ENCODE results near the gene SRSF3.
A peak's percentile ranks its signal among the peaks of the same experiment; 100 is the strongest.

SRSF3 gene

GRCh38 chr6:36594029-36594815, at the start of gene SRSF3:
TSS of gene SRSF3 (plus strand) at chr6:36594362. CDS start at chr6:36596763, 2,401 bp downstream.
- Histone ChIP-seq H3K4me3 (ENCODE audit: low read depth in 1 of 5, low read length in 5 of 5) (peak within 1 kb of the TSS; percentile 86 to 99 (median 97)), H3K27ac (ENCODE audit: low read depth, low read length) (peak within 1 kb of the TSS; percentile 96), H3K9ac (ENCODE audit: low read length in 5 of 5) (peak within 1 kb of the TSS; percentile 86 to 100 (median 93)), H3K36me3 (ENCODE audit: control insufficient read depth in 5 of 5, insufficient read depth in 5 of 5, low read length in 5 of 5) (peaks cover 10 to 27% (median 22%) of the 10 kb centered on the region in 5 donors), H3K27me3 (ENCODE audit: control insufficient read depth in 5 of 5, insufficient read depth in 4 of 5, low read length in 5 of 5) (no peaks in the 10 kb centered on the region), H3K9me3 (ENCODE audit: control insufficient read depth in 5 of 5, low read length in 5 of 5) (no peaks in the 10 kb centered on the region), H3K4me1 (ENCODE audit: control insufficient read depth in 5 of 5, insufficient read depth in 5 of 5, low read length in 5 of 5) (peaks cover 7 to 40% (median 34%) of the 10 kb centered on the region in 5 donors)

- peak overlapping the region; percentile 83 for H3K27ac ChIP-seq (ENCODE audit: low read depth, low read length)
- peaks cover 0 to 4% (median 0%) of the 10 kb centered on the region in 5 donors for H3K36me3 ChIP-seq (ENCODE audit: control insufficient read depth in 5 of 5, insufficient read depth in 5 of 5, low read length in 5 of 5)
- peak overlapping the region; percentile 86 to 98 (median 96) for H3K4me3 ChIP-seq (ENCODE audit: low read depth in 1 of 5, low read length in 5 of 5)
- peak overlapping the region; percentile 30 to 100 (median 99) for H3K9ac ChIP-seq (ENCODE audit: low read length in 5 of 5)
- H3K4me1 ChIP-seq (ENCODE audit: control insufficient read depth in 5 of 5, insufficient read depth in 5 of 5, low read length in 5 of 5): peaks cover 0 to 45% (median 36%) of the 10 kb centered on the region in 5 donors
- no peaks in the 10 kb centered on the region for H3K9me3 ChIP-seq (ENCODE audit: control insufficient read depth in 5 of 5, low read length in 5 of 5)
- H3K27me3 ChIP-seq (ENCODE audit: control insufficient read depth in 5 of 5, insufficient read depth in 4 of 5, low read length in 5 of 5): no peaks in the 10 kb centered on the region
These were observed 48.3 kb upstream of the SRSF3 start for GRCh38 chr6:36545767-36546307.

- Histone ChIP-seq H3K27me3 (ENCODE audit: control insufficient read depth in 5 of 5, insufficient read depth in 4 of 5, low read length in 5 of 5) (no peaks in the 10 kb centered on the region), H3K4me1 (ENCODE audit: control insufficient read depth in 5 of 5, insufficient read depth in 5 of 5, low read length in 5 of 5) (peaks cover 0 to 42% (median 35%) of the 10 kb centered on the region in 5 donors)
These were observed 47.7 kb upstream of the SRSF3 start for GRCh38 chr6:36546308-36546919.

DNA sequence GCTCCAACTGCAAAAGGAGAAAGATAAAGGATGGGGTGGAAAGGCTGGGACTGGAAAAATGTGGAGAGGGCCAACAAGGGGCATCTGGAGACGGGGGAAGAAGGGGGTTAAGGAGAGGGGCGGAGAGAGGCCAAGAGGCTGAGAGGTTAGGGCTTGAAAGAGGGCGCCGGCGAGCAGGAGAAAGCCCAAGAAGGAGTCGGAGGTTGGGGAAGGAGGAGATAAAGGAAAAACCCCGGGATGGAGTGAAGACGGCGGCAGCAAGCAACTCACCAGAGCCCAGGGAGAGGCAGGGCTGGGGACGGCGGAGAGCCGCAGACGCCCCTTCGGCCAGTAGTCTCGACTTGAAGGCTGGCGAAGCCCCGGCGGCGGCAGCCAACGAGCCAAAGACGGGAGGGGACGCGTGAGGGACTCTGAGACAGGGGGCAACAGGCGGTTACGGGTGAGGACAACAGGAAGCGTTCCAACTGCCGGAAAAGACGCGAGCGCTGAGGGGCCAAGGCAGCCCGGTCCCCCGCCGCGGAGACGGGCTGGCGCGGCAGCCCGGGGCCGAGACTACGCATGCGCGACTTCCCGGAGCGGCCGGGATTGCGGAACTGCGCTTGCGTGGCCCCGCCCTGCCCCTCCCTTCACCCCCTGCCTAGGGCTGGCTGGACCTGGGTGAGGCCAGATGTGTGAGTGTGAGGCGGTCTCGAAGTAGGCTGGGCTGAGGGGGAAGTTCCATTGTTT, 47.1 kb upstream of the SRSF3 start, which contains the start of gene STK38:
Gene STK38, minus strand, starts transcription at position 560 of the 726 bp plus-strand sequence. CDS start 7,277 bp downstream, outside the sequence.
- Histone ChIP-seq H3K27ac (ENCODE audit: low read depth, low read length) (peak within 1 kb of the TSS; percentile 83), H3K4me1 (ENCODE audit: control insufficient read depth in 5 of 5, insufficient read depth in 5 of 5, low read length in 5 of 5) (peaks cover 0 to 38% (median 35%) of the 10 kb centered on the region in 5 donors), H3K9ac (ENCODE audit: low read length in 5 of 5) (peak within 1 kb of the TSS; percentile 30 to 100 (median 99)), H3K4me3 (ENCODE audit: low read depth in 1 of 5, low read length in 5 of 5) (peak within 1 kb of the TSS; percentile 86 to 98 (median 96)), H3K27me3 (ENCODE audit: control insufficient read depth in 5 of 5, insufficient read depth in 4 of 5, low read length in 5 of 5) (no peaks in the 10 kb centered on the region), H3K36me3 (ENCODE audit: control insufficient read depth in 5 of 5, insufficient read depth in 5 of 5, low read length in 5 of 5) (no peaks in the 10 kb centered on the region), H3K9me3 (ENCODE audit: control insufficient read depth in 5 of 5, low read length in 5 of 5) (no peaks in the 10 kb centered on the region)

More at GRCh38 chr6:36546308-36546919, 47.7 kb upstream of the SRSF3 start:
- Histone ChIP-seq H3K27ac (ENCODE audit: low read depth, low read length) (peak overlapping the region; percentile 83), H3K9me3 (ENCODE audit: control insufficient read depth in 5 of 5, low read length in 5 of 5) (no peaks in the 10 kb centered on the region), H3K9ac (ENCODE audit: low read length in 5 of 5) (peak overlapping the region; percentile 30 to 100 (median 99)), H3K4me3 (ENCODE audit: low read depth in 1 of 5, low read length in 5 of 5) (peak overlapping the region; percentile 86 to 98 (median 96)), H3K36me3 (ENCODE audit: control insufficient read depth in 5 of 5, insufficient read depth in 5 of 5, low read length in 5 of 5) (peaks cover 0 to 2% (median 0%) of the 10 kb centered on the region in 5 donors)

DNA sequence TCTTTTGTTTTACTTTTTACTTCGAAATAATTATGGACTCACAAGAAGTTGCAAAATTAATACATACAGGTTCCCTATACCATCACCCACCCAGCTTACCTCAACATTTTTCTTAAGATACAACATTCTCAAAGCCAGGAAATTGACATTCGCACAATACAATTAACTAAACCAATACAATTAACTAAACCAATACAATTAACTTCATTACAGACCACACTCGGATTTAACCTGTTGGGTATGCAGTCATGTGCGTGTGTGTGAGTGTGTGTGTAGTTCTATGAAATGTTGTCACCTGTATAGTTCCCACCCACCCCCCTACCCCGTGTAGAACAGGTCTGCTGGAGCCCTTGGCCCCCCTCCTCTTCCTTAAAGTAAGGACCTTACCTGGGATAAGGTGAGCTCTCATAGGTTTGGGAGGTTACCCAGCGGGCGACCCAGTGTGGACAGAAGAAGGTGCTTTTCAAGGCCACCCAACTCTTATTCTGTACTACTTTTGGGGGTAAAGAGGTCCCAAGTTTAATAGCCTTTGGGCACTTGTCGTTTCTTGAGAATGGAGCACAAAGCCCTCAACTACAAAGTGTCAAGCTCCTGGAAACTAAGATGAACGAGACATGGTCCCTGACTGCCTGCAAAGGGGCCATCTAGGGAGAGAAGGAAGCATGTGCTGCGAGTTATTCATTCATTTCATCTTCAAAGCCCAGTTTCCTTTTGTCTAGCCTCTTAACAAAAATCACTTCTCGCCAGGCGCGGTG, 46.3 kb upstream of the SRSF3 start:
- Histone ChIP-seq H3K9ac (ENCODE audit: low read length in 5 of 5) (no peak overlapping the region), H3K4me3 (ENCODE audit: low read depth in 1 of 5, low read length in 5 of 5) (peak overlapping the region; percentile 35 to 98 (median 86))

DNA sequence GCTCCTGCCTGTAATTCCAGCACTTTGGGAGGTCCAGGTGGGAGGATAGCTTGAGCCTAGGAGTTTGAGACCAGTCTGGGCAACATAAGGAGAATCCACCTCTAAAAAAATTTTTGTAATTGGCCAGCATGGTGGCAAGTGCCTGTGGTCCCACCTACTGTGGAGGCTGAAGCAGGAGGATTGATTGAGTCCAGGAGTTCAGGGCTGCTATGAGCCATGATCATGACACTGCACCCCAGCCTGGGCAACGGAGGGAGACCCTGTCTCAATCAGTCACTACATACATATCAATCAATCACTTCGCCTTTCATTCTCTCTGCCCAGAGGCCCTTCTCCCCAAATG, 45.8 kb upstream of the SRSF3 start:
- Histone ChIP-seq H3K27me3 (ENCODE audit: control insufficient read depth in 5 of 5, insufficient read depth in 4 of 5, low read length in 5 of 5) (no peaks in the 10 kb centered on the region), H3K4me3 (ENCODE audit: low read depth in 1 of 5, low read length in 5 of 5) (no peak overlapping the region), H3K9ac (ENCODE audit: low read length in 5 of 5) (no peak overlapping the region), H3K4me1 (ENCODE audit: control insufficient read depth in 5 of 5, insufficient read depth in 5 of 5, low read length in 5 of 5) (peaks cover 0 to 34% (median 32%) of the 10 kb centered on the region in 5 donors), H3K9me3 (ENCODE audit: control insufficient read depth in 5 of 5, low read length in 5 of 5) (no peaks in the 10 kb centered on the region), H3K36me3 (ENCODE audit: control insufficient read depth in 5 of 5, insufficient read depth in 5 of 5, low read length in 5 of 5) (no peaks in the 10 kb centered on the region), H3K27ac (ENCODE audit: low read depth, low read length) (no peak overlapping the region)

More for the DNA sequence above, 46.3 kb upstream of the SRSF3 start:
- no peaks in the 10 kb centered on the region for H3K36me3 ChIP-seq (ENCODE audit: control insufficient read depth in 5 of 5, insufficient read depth in 5 of 5, low read length in 5 of 5)
- no peaks in the 10 kb centered on the region for H3K27me3 ChIP-seq (ENCODE audit: control insufficient read depth in 5 of 5, insufficient read depth in 4 of 5, low read length in 5 of 5)
- H3K4me1 ChIP-seq (ENCODE audit: control insufficient read depth in 5 of 5, insufficient read depth in 5 of 5, low read length in 5 of 5): peaks cover 0 to 38% (median 33%) of the 10 kb centered on the region in 5 donors
- no peaks in the 10 kb centered on the region for H3K9me3 ChIP-seq (ENCODE audit: control insufficient read depth in 5 of 5, low read length in 5 of 5)
- peak overlapping the region; percentile 83 for H3K27ac ChIP-seq (ENCODE audit: low read depth, low read length)

DNA sequence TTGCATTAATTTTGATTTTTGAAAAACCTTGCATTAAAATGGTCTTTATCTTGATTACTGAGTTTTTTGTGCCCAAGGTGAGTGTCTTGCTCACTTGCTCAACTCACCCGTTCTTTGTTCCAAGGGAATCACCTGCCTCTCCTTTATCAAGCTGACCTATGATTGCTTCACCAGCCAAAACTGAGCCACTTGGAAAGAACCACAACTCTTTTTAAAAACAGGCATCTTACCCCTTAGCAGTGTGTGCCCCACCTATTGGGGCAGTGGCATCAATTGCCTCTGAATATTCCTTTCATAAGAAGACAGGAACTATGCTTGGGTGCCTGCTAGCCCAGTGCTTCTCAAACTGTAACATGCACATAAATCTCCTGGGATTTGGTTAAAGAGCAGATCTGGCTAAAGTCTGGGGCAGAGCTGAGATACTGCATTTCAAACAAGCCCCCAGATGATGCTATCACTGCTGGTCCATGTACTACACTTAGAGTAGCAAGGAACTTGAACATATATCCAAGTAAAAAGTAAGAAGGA, 43.6 kb upstream of the SRSF3 start:
- Histone ChIP-seq H3K27me3 (ENCODE audit: control insufficient read depth in 5 of 5, insufficient read depth in 4 of 5, low read length in 5 of 5) (no peaks in the 10 kb centered on the region), H3K36me3 (ENCODE audit: control insufficient read depth in 5 of 5, insufficient read depth in 5 of 5, low read length in 5 of 5) (no peaks in the 10 kb centered on the region), H3K4me3 (ENCODE audit: low read depth in 1 of 5, low read length in 5 of 5) (no peak overlapping the region), H3K9ac (ENCODE audit: low read length in 5 of 5) (no peak overlapping the region), H3K9me3 (ENCODE audit: control insufficient read depth in 5 of 5, low read length in 5 of 5) (no peaks in the 10 kb centered on the region), H3K4me1 (ENCODE audit: control insufficient read depth in 5 of 5, insufficient read depth in 5 of 5, low read length in 5 of 5) (peaks cover 0 to 17% (median 14%) of the 10 kb centered on the region in 5 donors), H3K27ac (ENCODE audit: low read depth, low read length) (no peak overlapping the region)

GRCh38 chr6:36555750-36556252, 38.4 kb upstream of the SRSF3 start:
- H3K27ac ChIP-seq (ENCODE audit: low read depth, low read length): peak overlapping the region; percentile 21
- H3K9me3 ChIP-seq (ENCODE audit: control insufficient read depth in 5 of 5, low read length in 5 of 5): no peaks in the 10 kb centered on the region
- H3K36me3 ChIP-seq (ENCODE audit: control insufficient read depth in 5 of 5, insufficient read depth in 5 of 5, low read length in 5 of 5): no peaks in the 10 kb centered on the region
- no peak overlapping the region for H3K9ac ChIP-seq (ENCODE audit: low read length in 5 of 5)
- H3K4me3 ChIP-seq (ENCODE audit: low read depth in 1 of 5, low read length in 5 of 5): no peak overlapping the region
- peaks cover 0 to 13% (median 8%) of the 10 kb centered on the region in 5 donors for H3K4me1 ChIP-seq (ENCODE audit: control insufficient read depth in 5 of 5, insufficient read depth in 5 of 5, low read length in 5 of 5)
- H3K27me3 ChIP-seq (ENCODE audit: control insufficient read depth in 5 of 5, insufficient read depth in 4 of 5, low read length in 5 of 5): no peaks in the 10 kb centered on the region

DNA sequence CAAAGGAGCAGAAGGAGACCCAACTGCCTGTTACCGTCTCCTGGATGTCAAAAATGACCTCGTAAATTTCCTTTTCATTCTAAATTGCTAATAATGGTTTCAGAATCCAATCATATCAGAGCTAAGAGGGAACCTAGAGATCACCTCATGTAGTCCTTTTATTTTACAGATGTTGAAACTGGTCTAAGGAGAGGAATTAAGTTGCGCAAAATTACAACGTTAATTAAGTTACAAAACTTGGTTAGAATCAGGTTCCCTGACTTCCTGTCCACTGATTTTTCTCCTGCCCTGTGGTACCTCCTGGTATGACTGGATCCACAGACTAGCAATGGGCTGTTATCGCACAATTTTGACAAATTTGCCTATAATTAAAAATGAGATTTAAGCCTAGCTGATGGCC, 37.9 kb upstream of the SRSF3 start:
- no peak overlapping the region for H3K27ac ChIP-seq (ENCODE audit: low read depth, low read length)
- H3K27me3 ChIP-seq (ENCODE audit: control insufficient read depth in 5 of 5, insufficient read depth in 4 of 5, low read length in 5 of 5): no peaks in the 10 kb centered on the region
- no peaks in the 10 kb centered on the region for H3K36me3 ChIP-seq (ENCODE audit: control insufficient read depth in 5 of 5, insufficient read depth in 5 of 5, low read length in 5 of 5)

More for the DNA sequence above, 37.9 kb upstream of the SRSF3 start:
- no peaks in the 10 kb centered on the region for H3K9me3 ChIP-seq (ENCODE audit: control insufficient read depth in 5 of 5, low read length in 5 of 5)
- H3K9ac ChIP-seq (ENCODE audit: low read length in 5 of 5): no peak overlapping the region
- H3K4me1 ChIP-seq (ENCODE audit: control insufficient read depth in 5 of 5, insufficient read depth in 5 of 5, low read length in 5 of 5): peaks cover 0 to 13% (median 8%) of the 10 kb centered on the region in 5 donors
- H3K4me3 ChIP-seq (ENCODE audit: low read depth in 1 of 5, low read length in 5 of 5): no peak overlapping the region
